Ishikawa (cell line): ENCODE data around the gene RRBP1.

ENCODE experiments used
- CEBPB ChIP-seq: IDR thresholded peaks from 2 replicates; pipeline ENCODE4 v1.6.1; 2012
- CREB1 ChIP-seq: IDR thresholded peaks from 2 replicates; pipeline ENCODE4 v1.6.1; 2012; ENCODE audit warnings: low read depth
- EGR1 ChIP-seq: IDR thresholded peaks from 2 replicates; pipeline ENCODE4 v1.6.1; 2012
- EP300 ChIP-seq: IDR thresholded peaks from 2 replicates; pipeline ENCODE4 v1.6.1; 2012; ENCODE audit warnings: borderline replicate concordance
- FOXM1 ChIP-seq: IDR thresholded peaks from 2 replicates; pipeline ENCODE4 v1.6.1; 2012; ENCODE audit warnings: low read depth, borderline replicate concordance
- NFIC ChIP-seq: IDR thresholded peaks from 2 replicates; pipeline ENCODE4 v1.6.1; 2012
- RAD21 ChIP-seq: IDR thresholded peaks from 2 replicates; pipeline ENCODE4 v1.6.1; 2012; ENCODE audit warnings: low read depth
- TAF1 ChIP-seq: IDR thresholded peaks from 2 replicates; pipeline ENCODE4 v1.6.1; 2012; ENCODE audit warnings: low read depth, mild to moderate bottlenecking
- TEAD4 ChIP-seq: IDR thresholded peaks from 2 replicates; pipeline ENCODE4 v1.6.1; 2012
- YY1 ChIP-seq: IDR thresholded peaks from 2 replicates; pipeline ENCODE4 v1.6.1; 2012; ENCODE audit warnings: low read depth
- TF ChIP-seq, protein P1 (sequence below): IDR thresholded peaks from 2 replicates; pipeline ENCODE4 v1.6.1; 2012; ENCODE audit warnings: low read depth, mild to moderate bottlenecking
- TF ChIP-seq, protein P2 (sequence below): IDR thresholded peaks from 2 replicates; pipeline ENCODE4 v1.6.1; 2012

DNA sequence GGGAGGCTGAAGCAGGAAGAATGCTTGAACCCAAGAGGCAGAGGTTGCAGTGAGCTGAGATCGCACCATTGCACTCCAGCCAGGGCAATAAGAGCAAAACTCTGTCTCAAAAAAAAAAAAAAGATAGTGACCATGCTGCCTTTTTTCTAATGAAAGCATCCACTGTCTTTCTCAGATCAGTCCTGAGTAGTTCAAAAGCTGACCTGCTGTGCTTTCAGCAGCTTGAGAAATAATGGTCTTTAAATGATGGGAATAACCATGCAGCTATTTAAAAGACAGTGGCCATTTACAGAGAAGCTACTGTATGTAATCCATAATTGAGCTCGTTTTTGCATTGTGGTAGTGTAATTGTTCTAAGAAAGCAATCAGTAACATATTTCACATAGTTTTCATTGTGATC, 76.0 kb downstream of the RRBP1 start:
- no peak for TF ChIP-seq TEAD4
- no peak for TF ChIP-seq FOXM1
- TF ChIP-seq, protein P1, sequence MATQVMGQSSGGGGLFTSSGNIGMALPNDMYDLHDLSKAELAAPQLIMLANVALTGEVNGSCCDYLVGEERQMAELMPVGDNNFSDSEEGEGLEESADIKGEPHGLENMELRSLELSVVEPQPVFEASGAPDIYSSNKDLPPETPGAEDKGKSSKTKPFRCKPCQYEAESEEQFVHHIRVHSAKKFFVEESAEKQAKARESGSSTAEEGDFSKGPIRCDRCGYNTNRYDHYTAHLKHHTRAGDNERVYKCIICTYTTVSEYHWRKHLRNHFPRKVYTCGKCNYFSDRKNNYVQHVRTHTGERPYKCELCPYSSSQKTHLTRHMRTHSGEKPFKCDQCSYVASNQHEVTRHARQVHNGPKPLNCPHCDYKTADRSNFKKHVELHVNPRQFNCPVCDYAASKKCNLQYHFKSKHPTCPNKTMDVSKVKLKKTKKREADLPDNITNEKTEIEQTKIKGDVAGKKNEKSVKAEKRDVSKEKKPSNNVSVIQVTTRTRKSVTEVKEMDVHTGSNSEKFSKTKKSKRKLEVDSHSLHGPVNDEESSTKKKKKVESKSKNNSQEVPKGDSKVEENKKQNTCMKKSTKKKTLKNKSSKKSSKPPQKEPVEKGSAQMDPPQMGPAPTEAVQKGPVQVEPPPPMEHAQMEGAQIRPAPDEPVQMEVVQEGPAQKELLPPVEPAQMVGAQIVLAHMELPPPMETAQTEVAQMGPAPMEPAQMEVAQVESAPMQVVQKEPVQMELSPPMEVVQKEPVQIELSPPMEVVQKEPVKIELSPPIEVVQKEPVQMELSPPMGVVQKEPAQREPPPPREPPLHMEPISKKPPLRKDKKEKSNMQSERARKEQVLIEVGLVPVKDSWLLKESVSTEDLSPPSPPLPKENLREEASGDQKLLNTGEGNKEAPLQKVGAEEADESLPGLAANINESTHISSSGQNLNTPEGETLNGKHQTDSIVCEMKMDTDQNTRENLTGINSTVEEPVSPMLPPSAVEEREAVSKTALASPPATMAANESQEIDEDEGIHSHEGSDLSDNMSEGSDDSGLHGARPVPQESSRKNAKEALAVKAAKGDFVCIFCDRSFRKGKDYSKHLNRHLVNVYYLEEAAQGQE = no peak
- no peak for TF ChIP-seq TAF1
- TF ChIP-seq, protein P2, sequence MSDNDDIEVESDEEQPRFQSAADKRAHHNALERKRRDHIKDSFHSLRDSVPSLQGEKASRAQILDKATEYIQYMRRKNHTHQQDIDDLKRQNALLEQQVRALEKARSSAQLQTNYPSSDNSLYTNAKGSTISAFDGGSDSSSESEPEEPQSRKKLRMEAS = no peak
- TF ChIP-seq EP300 = no peak
- TF ChIP-seq NFIC = no peak
- TF ChIP-seq CEBPB = no peak
- TF ChIP-seq RAD21 = no peak
- no peak for TF ChIP-seq EGR1
- no peak for TF ChIP-seq YY1
- TF ChIP-seq CREB1 = no peak
